Keratinocyte (primary cell): ENCODE data around the gene TRIM38. TPM values are rescaled to one million over a fixed set of nuclear protein-coding genes. Genes with fewer than 3 reads are reported as not detected.

Experiments used
- DNase-seq: peaks from one replicate; pipeline ENCODE4 v3.0.0-alpha.2; 2011; ENCODE audit warnings: low read depth, missing footprints, low spot score
- FAIRE-seq: peaks from 2 replicates; lab custom pipeline; 2011; peaks lifted over from hg19 to GRCh38; lab: Jason Lieb, UNC
- H2AFZ ChIP-seq: 2 replicates; pipeline ENCODE4 v1.6.0; 2012; ENCODE audit warnings: low read length, control low read depth, inconsistent platforms; ENCODE audit not compliant: control insufficient read depth
- H3K27ac ChIP-seq: 2 replicates; pipeline ENCODE4 v1.5.1; 2011; ENCODE audit warnings: low read length; ENCODE audit not compliant: control insufficient read depth, insufficient read depth
- H3K27me3 ChIP-seq: 3 replicates; pipeline ENCODE4 v1.6.0; 2011; ENCODE audit warnings: low read length; ENCODE audit not compliant: control insufficient read depth, insufficient read depth; ENCODE audit errors: extremely low read depth
- H3K36me3 ChIP-seq, 2 experiments: 2 replicates in 1 of 2; 3 replicates in 1 of 2; pipeline ENCODE4 v1.5.1; 2011; ENCODE audit warnings: low read length in 2 of 2, mild to moderate bottlenecking in 1 of 2; ENCODE audit not compliant: control insufficient read depth in 2 of 2, insufficient read depth in 2 of 2; ENCODE audit errors: extremely low read depth in 1 of 2
- H3K4me1 ChIP-seq: 3 replicates; pipeline ENCODE4 v1.5.1; 2011; ENCODE audit warnings: low read length; ENCODE audit not compliant: control insufficient read depth, insufficient read depth; ENCODE audit errors: extremely low read depth
- H3K4me2 ChIP-seq: 3 replicates; pipeline ENCODE4 v1.6.0; 2011; ENCODE audit warnings: low read depth, low read length; ENCODE audit not compliant: control insufficient read depth, insufficient read depth; ENCODE audit errors: extremely low read depth
- H3K4me3 ChIP-seq, 3 experiments: fragments of 200-600 bp in 1 of 3; sonication (generic) in 1 of 3; 2 replicates in 2 of 3; 3 replicates in 1 of 3; pipeline ENCODE4 v1.5.1; 2011 to 2016; ENCODE audit warnings: low read length in 3 of 3, mild to moderate bottlenecking in 3 of 3, control low read depth in 2 of 3, inconsistent platforms in 1 of 3, low read depth in 1 of 3, mixed read lengths in 1 of 3, mixed run types in 1 of 3, moderate library complexity in 1 of 3; ENCODE audit not compliant: control insufficient read depth in 2 of 3, insufficient read depth in 2 of 3; ENCODE audit errors: extremely low read depth in 1 of 3
- H3K79me2 ChIP-seq: 2 replicates; pipeline ENCODE4 v1.6.0; 2012; ENCODE audit warnings: low read length; ENCODE audit not compliant: control insufficient read depth, insufficient read depth
- H3K9ac ChIP-seq: 3 replicates; pipeline ENCODE4 v1.6.0; 2011; ENCODE audit warnings: low read length; ENCODE audit not compliant: control insufficient read depth, insufficient read depth; ENCODE audit errors: extremely low read depth
- H3K9me1 ChIP-seq: 3 replicates; pipeline ENCODE4 v1.6.0; 2011; ENCODE audit warnings: low read length; ENCODE audit not compliant: control insufficient read depth, insufficient read depth; ENCODE audit errors: extremely low read depth
- H3K9me3 ChIP-seq: 2 replicates; pipeline ENCODE4 v1.5.1; 2012; ENCODE audit warnings: low read depth, low read length; ENCODE audit not compliant: control insufficient read depth
- H4K20me1 ChIP-seq: 3 replicates; pipeline ENCODE4 v1.6.0; 2011; ENCODE audit warnings: low read length; ENCODE audit not compliant: control insufficient read depth, insufficient read depth; ENCODE audit errors: extremely low read depth
- EZH2 ChIP-seq: IDR thresholded peaks from one replicate; pipeline ENCODE4 v1.6.1; 2012; ENCODE audit warnings: inconsistent platforms, mild to moderate bottlenecking, low read length, moderate library complexity
- dilution Hi-C: fragments of 300-500 bp; cut with MboI; formaldehyde crosslinking; loops from one replicate; pipeline ENCODE4 v1.7.0; 2020; ENCODE audit warnings: low sequenced_read_pairs; ENCODE audit not compliant: extremely low pct_ligation_motif_present
- polyA plus RNA-seq, 5 experiments: library from polyadenylated mRNA; depleted of rRNA in 3 of 5; stranded (reverse) in 3 of 5; stranded (forward) in 1 of 5; unstranded in 1 of 5; fragments of >200 nt; gene quantifications; 1 replicate in 1 of 5; 2 replicates in 3 of 5; 3 replicates in 1 of 5; pipeline versions ENCODE4 v1.2.1 to v1.2.3, GENCODE V29; 2011 to 2012; ENCODE audit warnings: missing spikeins in 2 of 5, low read depth in 1 of 5, low replicate concordance in 1 of 5
- TF ChIP-seq, protein P1 (sequence below), 3 experiments: IDR thresholded peaks in 1 of 3; conservative IDR thresholded peaks in 1 of 3; optimal IDR thresholded peaks in 1 of 3; 2 replicates in 2 of 3; 3 replicates in 1 of 3; pipeline versions ENCODE3 to v1.5.1; 2011; ENCODE audit warnings: low read length in 3 of 3, mild to moderate bottlenecking in 3 of 3, moderate library complexity in 2 of 3, control low read depth in 1 of 3, inconsistent platforms in 1 of 3; ENCODE audit not compliant: insufficient read depth in 2 of 3; ENCODE audit errors: extremely low read depth in 1 of 3

The TRIM38 gene
- polyA plus RNA-seq, 1 donor (not counting 4 experiments of a cell fraction or from before 2014, with no cell fraction given), result 7.8 TPM

GRCh38 chr6:25952535-25952934 lies 10.1 kb upstream of the TRIM38 start:
- H3K4me1 ChIP-seq, result no peaks in the 10 kb centered on the region
- H3K27me3 ChIP-seq, result no peaks in the 10 kb centered on the region
- H3K4me2 ChIP-seq, result no peak overlapping the region
- no peak for FAIRE-seq
- dilution Hi-C loops, result no loop called here
- H2AFZ ChIP-seq, result no peak overlapping the region
- H4K20me1 ChIP-seq, result no peaks in the 10 kb centered on the region
- no peak for DNase-seq
- TF ChIP-seq EZH2, result no peak
- TF ChIP-seq, protein P1, sequence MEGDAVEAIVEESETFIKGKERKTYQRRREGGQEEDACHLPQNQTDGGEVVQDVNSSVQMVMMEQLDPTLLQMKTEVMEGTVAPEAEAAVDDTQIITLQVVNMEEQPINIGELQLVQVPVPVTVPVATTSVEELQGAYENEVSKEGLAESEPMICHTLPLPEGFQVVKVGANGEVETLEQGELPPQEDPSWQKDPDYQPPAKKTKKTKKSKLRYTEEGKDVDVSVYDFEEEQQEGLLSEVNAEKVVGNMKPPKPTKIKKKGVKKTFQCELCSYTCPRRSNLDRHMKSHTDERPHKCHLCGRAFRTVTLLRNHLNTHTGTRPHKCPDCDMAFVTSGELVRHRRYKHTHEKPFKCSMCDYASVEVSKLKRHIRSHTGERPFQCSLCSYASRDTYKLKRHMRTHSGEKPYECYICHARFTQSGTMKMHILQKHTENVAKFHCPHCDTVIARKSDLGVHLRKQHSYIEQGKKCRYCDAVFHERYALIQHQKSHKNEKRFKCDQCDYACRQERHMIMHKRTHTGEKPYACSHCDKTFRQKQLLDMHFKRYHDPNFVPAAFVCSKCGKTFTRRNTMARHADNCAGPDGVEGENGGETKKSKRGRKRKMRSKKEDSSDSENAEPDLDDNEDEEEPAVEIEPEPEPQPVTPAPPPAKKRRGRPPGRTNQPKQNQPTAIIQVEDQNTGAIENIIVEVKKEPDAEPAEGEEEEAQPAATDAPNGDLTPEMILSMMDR (optimal IDR thresholded peaks at IDR 0.05 in 1 of 3, IDR thresholded peaks at IDR 0.05 in 1 of 3, conservative IDR thresholded peaks at IDR 0.05 in 1 of 3; ENCODE audit: extremely low read depth in 1 of 3, insufficient read depth in 2 of 3, low read length in 3 of 3), result no peak
- H3K4me3 ChIP-seq, result no peak overlapping the region
- no peaks in the 10 kb centered on the region for H3K36me3 ChIP-seq
- no peak overlapping the region for H3K27ac ChIP-seq
- H3K9me1 ChIP-seq, result no peaks in the 10 kb centered on the region
- no peaks in the 10 kb centered on the region for H3K9me3 ChIP-seq
- H3K9ac ChIP-seq, result no peak overlapping the region
- no peaks in the 10 kb centered on the region for H3K79me2 ChIP-seq

- Histone ChIP-seq H3K9me1 (no peaks in the 10 kb centered on the region), H3K4me3 (no peak overlapping the region), H3K79me2 (no peaks in the 10 kb centered on the region), H3K27me3 (no peaks in the 10 kb centered on the region), H4K20me1 (no peaks in the 10 kb centered on the region), H3K4me1 (peaks cover 5% of the 10 kb centered on the region), H3K36me3 (no peaks in the 10 kb centered on the region), H3K27ac (no peak overlapping the region), H3K9ac (no peak overlapping the region), H3K4me2 (no peak overlapping the region), H2AFZ (no peak overlapping the region), H3K9me3 (no peaks in the 10 kb centered on the region)
- FAIRE-seq (no peak), DNase-seq (no peak)
- TF ChIP-seq, protein P1 (optimal IDR thresholded peaks at IDR 0.05 in 1 of 3, IDR thresholded peaks at IDR 0.05 in 1 of 3, conservative IDR thresholded peaks at IDR 0.05 in 1 of 3; ENCODE audit: extremely low read depth in 1 of 3, insufficient read depth in 2 of 3, low read length in 3 of 3), result no peak
- no peak for TF ChIP-seq EZH2
- dilution Hi-C loops, result no loop called here
Measured at GRCh38 chr6:25953733-25954132, 8.9 kb upstream of the TRIM38 start.
